ENCODE results near the gene MCM3AP.

The MCM3AP gene

GRCh38 chr21:46215436-46216131 is 69.8 kb downstream of the MCM3AP start:
- no peak for DNase-seq

GRCh38 chr21:46214478-46215340 is 70.7 kb downstream of the MCM3AP start:
- no peak for DNase-seq

- DNase-seq = no peak
Measured at GRCh38 chr21:46213620-46214286, 71.7 kb downstream of the MCM3AP start.

GRCh38 chr21:46212721-46213484 is 72.5 kb downstream of the MCM3AP start:
- no peak for DNase-seq

GRCh38 chr21:46211786-46212720 is 73.4 kb downstream of the MCM3AP start:
- no peak for DNase-seq

- no peak for DNase-seq
Measured at GRCh38 chr21:46211376-46211775, 74.0 kb downstream of the MCM3AP start.

GRCh38 chr21:46210378-46211136 is 74.9 kb downstream of the MCM3AP start:
- no peak for DNase-seq

GRCh38 chr21:46208761-46209721 is 76.4 kb downstream of the MCM3AP start:
- no peak for DNase-seq

GRCh38 chr21:46207920-46208591 is 77.4 kb downstream of the MCM3AP start:
- no peak for DNase-seq

- no peak for DNase-seq
Measured at GRCh38 chr21:46207006-46207919, 78.1 kb downstream of the MCM3AP start.

GRCh38 chr21:46206163-46207005 is 79.0 kb downstream of the MCM3AP start:
- no peak for DNase-seq

GRCh38 chr21:46205766-46206162 is 79.6 kb downstream of the MCM3AP start:
- DNase-seq = no peak

- DNase-seq = no peak
Measured at GRCh38 chr21:46205166-46205565, 80.2 kb downstream of the MCM3AP start.

- DNase-seq = no peak
Measured at GRCh38 chr21:46203203-46203600, 82.2 kb downstream of the MCM3AP start.

GRCh38 chr21:46202592-46203202 is 82.7 kb downstream of the MCM3AP start:
- no peak for DNase-seq

Measured in right hindlimb (tissue), 1 donor.